GM18520 (cell line): Measurements from ENCODE around the gene KLF15.

Experiments used
- ATAC-seq: cut with Tn5 transposase; IDR thresholded peaks from one replicate; pipeline ENCODE4 v1.9.1; 2021; ENCODE audit not compliant: unreplicated experiment

KLF15 gene

GRCh38 chr3:126389794-126390146 lies 32.6 kb upstream of the KLF15 start:
- ATAC-seq: no peak

- no peak for ATAC-seq
Observed at GRCh38 chr3:126389112-126389793, 32.0 kb upstream of the KLF15 start.

- no peak for ATAC-seq
Observed at GRCh38 chr3:126381966-126382365, 24.8 kb upstream of the KLF15 start.

- ATAC-seq: no peak
Observed at GRCh38 chr3:126380011-126380768, 23.0 kb upstream of the KLF15 start.

GRCh38 chr3:126378341-126378751 lies 21.1 kb upstream of the KLF15 start:
- no peak for ATAC-seq

GRCh38 chr3:126377211-126377610 lies 20.0 kb upstream of the KLF15 start:
- ATAC-seq: no peak

- no peak for ATAC-seq
Observed at GRCh38 chr3:126376444-126376843, 19.2 kb upstream of the KLF15 start.

- ATAC-seq: no peak
Observed at GRCh38 chr3:126375835-126376331, 18.7 kb upstream of the KLF15 start.

- no peak for ATAC-seq
Observed at GRCh38 chr3:126373682-126374601, 16.7 kb upstream of the KLF15 start.

- no peak for ATAC-seq
Observed at GRCh38 chr3:126373146-126373613, 16.0 kb upstream of the KLF15 start.

- ATAC-seq: no peak
Observed at GRCh38 chr3:126372413-126373145, 15.4 kb upstream of the KLF15 start.

- ATAC-seq: no peak
Observed at GRCh38 chr3:126371096-126371705, 14.0 kb upstream of the KLF15 start.

GRCh38 chr3:126370606-126371005 lies 13.4 kb upstream of the KLF15 start:
- ATAC-seq: no peak

GRCh38 chr3:126370055-126370454 lies 12.8 kb upstream of the KLF15 start:
- no peak for ATAC-seq

- ATAC-seq: no peak
Observed at GRCh38 chr3:126369490-126369889, 12.3 kb upstream of the KLF15 start.

GRCh38 chr3:126367316-126367805 lies 10.2 kb upstream of the KLF15 start:
- ATAC-seq: no peak

- ATAC-seq: no peak
Observed at GRCh38 chr3:126365351-126366277, 8.4 kb upstream of the KLF15 start.

GRCh38 chr3:126364731-126365301 lies 7.6 kb upstream of the KLF15 start:
- no peak for ATAC-seq
